Ammon's horn (tissue), 1 donor: ENCODE data around the gene RFX2.
"Not testable (repeated sequence)": the region's sequence is repeated elsewhere in the genome, so short reads cannot be mapped to it uniquely, and the experiment has no call there.

Experiments
- DNase-seq: peaks from one replicate; pipeline ENCODE4 v3.0.0-alpha.2; 2016; ENCODE audit warnings: low spot score

RFX2 gene

GRCh38 chr19:6012426-6013170, 97.7 kb downstream of the RFX2 start:
- no peak for DNase-seq

- no peak for DNase-seq
These were observed 98.5 kb downstream of the RFX2 start for GRCh38 chr19:6011794-6012193.

- no peak for DNase-seq
These were observed 99.1 kb downstream of the RFX2 start for GRCh38 chr19:6011206-6011605.

- DNase-seq: no peak
These were observed 100.2 kb downstream of the RFX2 start for GRCh38 chr19:6010107-6010506.

GRCh38 chr19:6007866-6008265, 102.4 kb downstream of the RFX2 start:
- DNase-seq: no peak

- no peak for DNase-seq
These were observed 103.4 kb downstream of the RFX2 start for GRCh38 chr19:6006896-6007295.

- not testable (repeated sequence) for DNase-seq
These were observed 104.2 kb downstream of the RFX2 start for GRCh38 chr19:6006070-6006446.

GRCh38 chr19:6005321-6006069, 104.8 kb downstream of the RFX2 start:
- no peak for DNase-seq

- no peak for DNase-seq
These were observed 106.3 kb downstream of the RFX2 start for GRCh38 chr19:6003976-6004375.

- no peak for DNase-seq
These were observed 107.7 kb downstream of the RFX2 start for GRCh38 chr19:6002591-6002990.

GRCh38 chr19:6000228-6000847, 110.0 kb downstream of the RFX2 start:
- no peak for DNase-seq

- DNase-seq: no peak
These were observed 110.6 kb downstream of the RFX2 start for GRCh38 chr19:5999693-6000092.

- DNase-seq: no peak
These were observed 112.9 kb downstream of the RFX2 start for GRCh38 chr19:5997371-5997770.

- no peak for DNase-seq
These were observed 113.5 kb downstream of the RFX2 start for GRCh38 chr19:5996623-5997320.

- no peak for DNase-seq
These were observed 114.2 kb downstream of the RFX2 start for GRCh38 chr19:5996102-5996501.

- no peak for DNase-seq
These were observed 114.7 kb downstream of the RFX2 start for GRCh38 chr19:5995606-5996005.

GRCh38 chr19:5994405-5995165, 115.7 kb downstream of the RFX2 start:
- no peak for DNase-seq

- DNase-seq: no peak
These were observed 116.5 kb downstream of the RFX2 start for GRCh38 chr19:5993648-5994358.

- DNase-seq: no peak
These were observed 117.1 kb downstream of the RFX2 start for GRCh38 chr19:5993201-5993600.

- no peak for DNase-seq
These were observed 117.5 kb downstream of the RFX2 start for GRCh38 chr19:5992756-5993155.

GRCh38 chr19:5991244-5991838, 119.0 kb downstream of the RFX2 start:
- no peak for DNase-seq
